ENCODE measurements around the gene PRADC1. TPM values are rescaled to one million over a fixed set of nuclear protein-coding genes. Genes with fewer than 3 reads are reported as not detected.

PRADC1 gene
- total RNA-seq, 1 donor from 2014 or later = 5.8 TPM

- no peak for TF ChIP-seq CTCF (IDR thresholded peaks at IDR 0.05; ENCODE audit: insufficient read depth, low read length, severe bottlenecking)
- DNase-seq (ENCODE audit: low read depth) (no peak), FAIRE-seq (no peak)
- H3K27me3 ChIP-seq (ENCODE audit: control insufficient read depth, insufficient read depth, low read length) = no peaks in the 10 kb centered on the region
- no peaks in the 10 kb centered on the region for H3K36me3 ChIP-seq (ENCODE audit: control insufficient read depth, insufficient read depth, low read length)
- no peak overlapping the region for H3K4me3 ChIP-seq (ENCODE audit: low read depth, low read length)
Observed at GRCh38 chr2:73210696-73211095, 22.3 kb downstream of the PRADC1 start.

DNA sequence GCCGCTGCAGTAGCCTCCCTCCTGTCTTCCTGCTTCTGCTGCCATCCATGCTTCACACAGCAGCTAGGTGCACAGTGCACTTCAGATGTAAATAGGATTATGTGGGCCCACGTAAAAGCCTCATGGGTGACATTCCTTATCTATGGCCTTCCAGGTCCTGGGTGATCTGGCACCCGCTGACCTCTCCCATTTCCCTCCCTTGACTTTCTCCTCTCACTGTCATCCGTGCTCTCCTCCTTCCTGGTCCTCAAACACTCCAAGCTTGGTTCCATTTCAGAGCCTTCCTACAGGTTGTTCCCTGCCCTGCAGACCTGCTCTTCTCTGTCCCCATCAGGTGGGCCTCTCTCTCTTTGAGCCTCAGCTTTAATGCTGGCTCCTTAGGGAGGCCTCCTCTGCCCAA lies 23.0 kb downstream of the PRADC1 start:
- Histone ChIP-seq H3K36me3 (ENCODE audit: control insufficient read depth, insufficient read depth, low read length) (no peaks in the 10 kb centered on the region), H3K27me3 (ENCODE audit: control insufficient read depth, insufficient read depth, low read length) (peaks cover 1% of the 10 kb centered on the region), H3K4me3 (ENCODE audit: low read depth, low read length) (no peak overlapping the region)
- DNase-seq (ENCODE audit: low read depth) (no peak), FAIRE-seq (no peak)
- TF ChIP-seq CTCF (IDR thresholded peaks at IDR 0.05; ENCODE audit: insufficient read depth, low read length, severe bottlenecking) = no peak

DNA sequence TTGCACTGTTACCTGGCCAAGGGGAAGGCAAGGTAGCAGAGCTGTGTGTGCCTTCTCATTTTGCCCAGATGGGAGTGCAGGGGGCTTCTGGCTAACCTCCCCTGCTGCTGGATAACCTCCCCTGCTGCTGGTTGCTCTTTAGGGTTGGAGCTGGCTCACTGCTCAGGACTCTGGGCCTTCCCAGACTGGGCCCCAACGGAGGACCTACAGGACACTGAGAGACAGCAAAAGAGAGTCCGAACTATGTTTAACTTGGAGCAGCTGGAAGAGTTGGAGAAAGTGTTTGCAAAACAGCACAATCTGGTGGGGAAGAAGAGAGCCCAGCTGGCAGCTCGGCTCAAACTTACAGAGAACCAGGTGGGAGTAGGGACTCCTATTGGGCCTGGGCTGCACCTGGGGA lies 24.8 kb downstream of the PRADC1 start:
- no peak for FAIRE-seq
- DNase-seq (ENCODE audit: low read depth) = no peak
- H3K27me3 ChIP-seq (ENCODE audit: control insufficient read depth, insufficient read depth, low read length) = peaks cover 10% of the 10 kb centered on the region
- no peak overlapping the region for H3K4me3 ChIP-seq (ENCODE audit: low read depth, low read length)
- no peak for TF ChIP-seq CTCF (IDR thresholded peaks at IDR 0.05; ENCODE audit: insufficient read depth, low read length, severe bottlenecking)
- H3K36me3 ChIP-seq (ENCODE audit: control insufficient read depth, insufficient read depth, low read length) = no peaks in the 10 kb centered on the region

DNA sequence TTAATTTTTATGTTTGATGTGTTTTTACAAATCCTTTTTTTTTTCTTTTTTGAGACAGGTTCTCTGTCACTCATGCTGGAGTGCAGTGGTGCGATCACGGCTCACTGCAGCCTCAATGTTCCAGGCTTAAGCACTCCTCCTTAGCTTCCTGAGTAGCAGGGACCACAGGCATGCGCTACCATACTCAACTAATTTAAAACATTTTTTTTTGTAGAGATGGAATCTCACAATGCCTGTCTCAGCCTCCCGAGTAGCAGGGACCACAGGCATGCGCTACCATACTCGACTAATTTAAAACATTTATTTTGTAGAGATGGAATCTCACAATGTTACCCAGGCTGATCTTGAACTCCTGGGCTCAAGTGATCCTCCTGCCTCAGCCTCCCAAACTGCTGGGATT lies 27.4 kb downstream of the PRADC1 start:
- FAIRE-seq (no peak), DNase-seq (ENCODE audit: low read depth) (no peak)
- TF ChIP-seq CTCF (IDR thresholded peaks at IDR 0.05; ENCODE audit: insufficient read depth, low read length, severe bottlenecking) = no peak
- Histone ChIP-seq H3K27me3 (ENCODE audit: control insufficient read depth, insufficient read depth, low read length) (peaks cover 19% of the 10 kb centered on the region), H3K36me3 (ENCODE audit: control insufficient read depth, insufficient read depth, low read length) (no peaks in the 10 kb centered on the region), H3K4me3 (ENCODE audit: low read depth, low read length) (no peak overlapping the region)

DNA sequence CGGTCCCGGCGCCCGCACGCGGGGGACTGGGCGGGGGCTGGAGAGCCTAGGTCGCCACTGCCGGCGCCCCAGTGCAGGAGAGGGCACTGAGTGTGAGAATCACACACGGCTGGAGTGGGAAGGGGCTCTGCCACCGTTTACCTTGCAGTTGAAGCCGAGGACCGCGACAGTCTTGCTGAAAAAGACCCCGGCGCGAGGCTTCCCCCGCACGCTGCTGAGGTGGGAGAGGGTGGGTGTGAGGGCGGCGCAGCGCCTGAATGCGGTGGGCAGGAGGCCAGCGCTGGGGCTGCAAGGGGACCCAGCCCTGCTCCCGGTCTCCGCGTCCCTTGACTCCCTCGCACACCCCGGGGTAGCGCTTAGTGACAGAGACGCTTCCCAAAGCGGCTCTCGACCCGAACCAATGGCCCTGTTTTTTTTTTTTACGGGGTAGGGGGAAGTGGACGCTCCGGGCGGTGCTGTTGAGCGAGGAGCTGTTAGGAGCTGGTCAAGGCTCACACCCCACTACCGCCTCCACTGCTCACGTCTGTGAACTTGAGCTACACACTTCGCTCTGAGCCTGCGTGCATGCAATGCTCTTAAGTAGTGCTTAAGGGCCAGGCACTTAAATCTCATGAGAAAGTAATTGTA lies 29.9 kb downstream of the PRADC1 start:
- H3K4me3 ChIP-seq (ENCODE audit: low read depth, low read length) = no peak overlapping the region
- peaks cover 19% of the 10 kb centered on the region for H3K27me3 ChIP-seq (ENCODE audit: control insufficient read depth, insufficient read depth, low read length)
- FAIRE-seq (no peak), DNase-seq (ENCODE audit: low read depth) (no peak)
- no peak for TF ChIP-seq CTCF (IDR thresholded peaks at IDR 0.05; ENCODE audit: insufficient read depth, low read length, severe bottlenecking)
- no peaks in the 10 kb centered on the region for H3K36me3 ChIP-seq (ENCODE audit: control insufficient read depth, insufficient read depth, low read length)

Measured in bronchial epithelial cell (primary cell).